ENCODE measurements around the gene IL32. TPM values are rescaled to one million over a fixed set of nuclear protein-coding genes. Genes with fewer than 3 reads are reported as not detected.

IL32 gene
- total and polyA plus RNA-seq, 9 of the 15 experiments (the other 6 are each of a cell fraction or from before 2014, with no cell fraction given), result 0.21 to 2.2 (median 0.37) TPM; not detected in 3

GRCh38 chr16:3023669-3024478 lies 41.6 kb upstream of the IL32 start, which contains the start of the genes HCFC1R1 and THOC6 (continued):
- peak; percentile 37 for TF ChIP-seq RBM39 (optimal IDR thresholded peaks at IDR 0.05; ENCODE audit: low read depth, low read length)
- TF ChIP-seq NR2C1 (IDR thresholded peaks at IDR 0.05), result peak; percentile 82
- TF ChIP-seq NR2C1 (tag; IDR thresholded peaks at IDR 0.05), result peak; percentile 95
- TF ChIP-seq RFX1 (IDR thresholded peaks at IDR 0.05), result no peak
- TF ChIP-seq E2F1 (CRISPR knock-in tag; IDR thresholded peaks at IDR 0.05), result peak; percentile 52; the same call in 1 of the 2 replicates
- TF ChIP-seq NRF1 (conservative IDR thresholded peaks at IDR 0.05 in 1 of 2, IDR thresholded peaks at IDR 0.05 in 1 of 2), result peak; percentile 90 to 92
- TF ChIP-seq ZNF146 (CRISPR knock-in tag; IDR thresholded peaks at IDR 0.05; ENCODE audit: unreplicated experiment), result no peak
- no peak for TF ChIP-seq TSC22D4 (tag; IDR thresholded peaks at IDR 0.05)
- peak; percentile 97 for TF ChIP-seq SREBF1 (IDR thresholded peaks at IDR 0.05; ENCODE audit: borderline replicate concordance, low read depth, low read length)
- peak; percentile 99 for TF ChIP-seq ETS1 (conservative IDR thresholded peaks at IDR 0.05; ENCODE audit: control insufficient read depth, low read depth, low read length)
- peak; percentile 94 for TF ChIP-seq POLR2B (IDR thresholded peaks at IDR 0.05; ENCODE audit: low read depth, partially characterized antibody)
- TF ChIP-seq PHB (CRISPR knock-in tag; IDR thresholded peaks at IDR 0.05), result no peak
- TF ChIP-seq SIX5 (IDR thresholded peaks at IDR 0.05; ENCODE audit: borderline replicate concordance in 1 of 2, insufficient read depth in 1 of 2, low read depth in 1 of 2, low read length in 2 of 2), result peak; percentile 95 to 97
- no peak for TF ChIP-seq ELK1 (CRISPR knock-in tag; IDR thresholded peaks at IDR 0.05)
- no peak for TF ChIP-seq ARID3B (CRISPR knock-in tag; IDR thresholded peaks at IDR 0.05; ENCODE audit: borderline replicate concordance)
- TF ChIP-seq MBD2 (IDR thresholded peaks at IDR 0.05; ENCODE audit: borderline replicate concordance, low read depth), result peak; percentile 87
- TF ChIP-seq ZNF143 (CRISPR knock-in tag; IDR thresholded peaks at IDR 0.05), result peak; percentile 99
- TF ChIP-seq TBL1XR1 (IDR thresholded peaks at IDR 0.05; ENCODE audit: low read length in 2 of 2), result peak; percentile 8 to 81; a peak in 2 of 4 replicates
- no peak for TF ChIP-seq ZNF277 (CRISPR knock-in tag; IDR thresholded peaks at IDR 0.05; ENCODE audit: borderline replicate concordance)
- TF ChIP-seq FIP1L1 (IDR thresholded peaks at IDR 0.05; ENCODE audit: low read depth, low read length, poor library complexity, severe bottlenecking), result peak; percentile 97
